Stimulated activated CD4-positive, alpha-beta T cell treated with anti-CD3 and anti-CD28 coated beads, TNF-alpha, amount 100 ng/mL, for 1 hour (primary cell): Measurements from ENCODE around the gene ZNRF1.
A peak's percentile ranks its signal among the peaks of the same experiment; 100 is the strongest.
"Not testable (repeated sequence)": the region's sequence is repeated elsewhere in the genome, so short reads cannot be mapped to it uniquely, and the experiment has no call there.

Experiments used
- DNase-seq, 3 donors: peaks; one replicate each; pipeline ENCODE4 v3.0.0-alpha.2; 2020; ENCODE audit warnings: low read depth in 3 of 3, low spot score in 1 of 3

ZNRF1 gene

GRCh38 chr16:74998481-74999218, at the start of gene ZNRF1:
ZNRF1 (plus strand) TSS chr16:74999024; CDS start chr16:74999672, 648 bp downstream.
- peak; percentile 54 to 86 (median 66) for DNase-seq

- no peak for DNase-seq
Observed at GRCh38 chr16:74949309-74949708, 49.5 kb upstream of the ZNRF1 start.

GRCh38 chr16:74950511-74950910, 48.3 kb upstream of the ZNRF1 start:
- no peak for DNase-seq

GRCh38 chr16:74951206-74951605, 47.6 kb upstream of the ZNRF1 start:
- DNase-seq, result no peak

GRCh38 chr16:74951681-74952080, 47.1 kb upstream of the ZNRF1 start:
- DNase-seq, result no peak

DNA sequence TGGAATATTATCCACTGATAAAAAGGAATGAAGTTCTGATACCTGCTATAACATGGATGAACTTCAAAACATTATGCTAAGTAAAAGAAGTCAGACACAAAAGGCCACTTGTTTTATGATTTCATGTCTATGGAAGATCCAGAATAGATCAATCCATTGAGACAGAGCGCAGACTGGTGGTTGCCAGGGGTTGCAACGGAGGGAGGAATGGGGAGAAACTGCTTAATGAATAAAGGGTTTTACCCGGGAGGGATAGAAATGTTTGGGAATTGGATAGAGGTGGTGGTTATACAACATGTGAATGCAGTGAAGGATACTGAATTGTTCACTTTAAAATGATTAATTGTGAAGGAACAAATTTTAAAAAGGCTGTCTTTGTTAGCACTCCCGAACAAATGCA, 44.1 kb upstream of the ZNRF1 start:
- DNase-seq, result no peak

- DNase-seq, result no peak
Observed at GRCh38 chr16:74973304-74973703, 25.5 kb upstream of the ZNRF1 start.

- DNase-seq, result no peak
Observed at GRCh38 chr16:74975591-74975990, 23.2 kb upstream of the ZNRF1 start.

DNA sequence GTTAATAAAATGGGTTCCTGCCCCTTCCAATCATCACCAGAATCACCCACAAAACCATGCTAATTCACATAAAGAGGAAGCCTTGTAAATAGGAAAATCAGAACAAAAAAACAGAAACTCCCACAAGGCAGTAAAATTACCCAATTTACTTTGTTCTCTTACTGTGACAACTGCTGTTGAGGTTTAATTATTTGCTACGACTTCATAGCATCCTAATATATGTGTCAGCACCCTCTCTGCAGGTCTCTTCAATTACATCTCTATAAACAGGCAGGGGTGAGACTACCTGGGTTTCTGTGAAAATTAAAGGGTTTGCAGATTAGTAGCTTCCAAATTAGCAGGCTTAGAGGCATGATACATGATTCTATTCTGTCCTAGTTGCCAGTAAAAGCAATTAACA, 16.6 kb upstream of the ZNRF1 start:
- no peak for DNase-seq

- peak in 1 of 3 donors; percentile 6 for DNase-seq
Observed at GRCh38 chr16:74984194-74984528, 14.7 kb upstream of the ZNRF1 start.

- peak; percentile 86 to 95 (median 94) for DNase-seq
Observed at GRCh38 chr16:74984529-74985296, 14.1 kb upstream of the ZNRF1 start, which contains the start of gene WDR59. WDR59 (minus strand) TSS chr16:74985123; CDS start chr16:74985017, 106 bp downstream.

DNA sequence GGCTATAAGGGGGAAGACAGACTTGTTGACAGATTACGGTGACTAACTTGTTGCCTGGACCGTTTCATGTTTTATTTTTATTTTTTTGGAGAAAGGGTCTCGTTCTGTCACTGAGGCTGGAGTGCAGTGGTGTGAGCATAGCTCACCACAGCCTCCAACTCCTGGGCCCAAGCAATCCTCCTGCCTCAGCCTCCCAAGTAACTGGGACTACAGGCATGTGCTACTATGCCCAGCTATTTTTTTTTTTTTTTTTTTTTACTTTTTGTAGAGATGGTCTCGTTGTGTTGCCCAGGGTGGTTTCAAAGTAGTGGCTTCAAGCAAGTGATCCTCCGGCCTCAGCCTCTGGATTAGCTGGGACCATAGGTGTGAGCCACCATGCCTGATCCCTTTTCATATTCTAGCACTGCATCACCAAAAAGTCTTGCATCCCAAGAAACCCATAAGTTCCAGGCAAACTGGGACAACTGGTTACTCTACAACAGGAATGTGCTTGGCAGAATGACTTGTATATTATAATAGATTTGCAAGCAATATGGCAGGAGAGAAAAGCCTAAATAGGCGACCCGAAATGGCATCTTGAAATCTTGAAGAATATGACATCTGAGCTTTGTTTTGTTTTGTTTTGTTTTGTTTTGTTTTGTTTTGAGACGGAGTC, 11.7 kb upstream of the ZNRF1 start:
- no peak for DNase-seq

DNA sequence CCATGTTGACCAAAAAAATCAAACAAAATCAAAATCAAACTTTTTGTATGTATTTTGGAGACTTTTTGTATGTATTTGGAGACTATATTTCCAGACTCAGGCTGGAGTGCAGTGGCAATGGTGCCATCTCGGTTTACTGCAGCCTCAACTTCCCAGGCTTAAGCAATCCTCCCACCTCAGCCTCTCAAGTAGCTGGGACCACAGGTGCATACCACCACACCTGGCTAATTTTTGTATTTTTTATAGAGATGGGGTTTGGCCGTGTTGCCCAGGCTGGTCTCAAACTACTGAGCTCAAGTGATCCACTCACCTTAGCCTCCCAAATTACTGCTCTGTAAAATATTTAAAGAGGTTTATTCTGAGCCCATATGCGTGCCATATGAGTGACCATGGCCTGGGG, 9.0 kb upstream of the ZNRF1 start:
- not testable (repeated sequence) for DNase-seq

- no peak for DNase-seq
Observed at GRCh38 chr16:74990832-74991231, 8.0 kb upstream of the ZNRF1 start.

DNA sequence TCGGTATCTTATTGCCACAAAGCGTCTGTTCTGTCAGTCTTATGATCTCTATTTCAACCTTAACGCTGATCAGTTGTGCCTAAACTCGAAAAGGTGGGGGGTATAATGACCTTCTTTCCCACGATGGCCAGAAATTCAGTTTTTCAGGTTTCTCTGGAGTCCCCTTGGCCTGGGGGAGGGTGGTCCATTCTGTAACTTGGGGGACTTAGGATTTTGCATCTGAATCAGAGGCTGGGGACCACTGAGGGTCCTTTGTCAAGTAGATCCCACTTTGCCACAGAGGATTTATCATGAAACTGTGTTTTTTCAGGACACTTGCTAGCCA, 7.6 kb upstream of the ZNRF1 start:
- no peak for DNase-seq

GRCh38 chr16:74991593-74992403, 7.0 kb upstream of the ZNRF1 start:
- DNase-seq, result no peak

- DNase-seq, result no peak
Observed at GRCh38 chr16:74995986-74996385, 2.8 kb upstream of the ZNRF1 start.

DNA sequence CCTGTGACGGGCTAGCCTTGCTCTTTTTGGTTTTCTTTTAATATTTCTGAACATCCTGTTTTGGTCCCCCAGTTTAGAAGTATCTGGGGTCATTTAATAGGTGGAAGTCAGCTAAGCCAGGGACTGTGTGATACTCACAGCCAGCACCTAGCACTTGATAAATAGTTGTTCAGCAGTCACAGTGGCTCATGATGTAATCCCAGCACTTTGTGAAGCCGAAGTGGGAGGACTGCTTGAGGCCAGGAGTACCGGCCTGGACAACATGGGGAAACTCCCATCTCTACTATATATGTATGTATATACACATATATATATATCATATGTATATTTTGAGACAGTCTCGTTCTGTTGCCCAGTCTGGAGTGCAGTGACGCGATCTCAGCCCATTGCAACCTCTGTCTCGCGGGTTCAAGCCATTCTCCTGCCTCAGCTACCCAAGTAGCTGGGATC, 1.8 kb upstream of the ZNRF1 start:
- no peak for DNase-seq

DNA sequence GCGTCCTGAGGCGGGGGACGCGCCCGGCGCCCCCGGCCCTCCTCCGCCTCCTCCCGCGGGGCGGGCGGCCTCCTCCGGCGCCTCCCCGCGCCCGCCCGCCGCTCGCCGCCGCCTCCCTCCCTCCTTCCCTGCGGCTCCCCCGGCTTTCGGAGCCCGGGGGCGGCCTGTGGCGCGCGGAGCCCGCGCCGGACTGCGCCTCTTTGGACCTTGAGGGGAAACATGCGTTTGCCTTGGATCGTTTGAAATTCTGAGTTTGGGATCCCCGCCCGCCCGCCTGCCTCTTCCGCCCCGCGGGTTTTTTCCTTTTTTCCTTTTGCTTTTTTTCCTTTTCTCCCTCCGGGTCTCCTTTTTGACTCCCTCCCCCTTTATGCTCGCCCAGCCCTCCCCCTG, 390 bp downstream of the ZNRF1 start:
- peak in 1 of 3 donors; percentile 25 for DNase-seq

- peak in 2 of 3 donors; percentile 21 to 22 for DNase-seq
Observed at GRCh38 chr16:74999609-75000480, 1.0 kb downstream of the ZNRF1 start.
